ENCODE measurements around the gene KHK.

GRCh38 chr2:27149570-27150405 is 63.2 kb downstream of the KHK start:
- TF ChIP-seq GATA2 (IDR thresholded peaks at IDR 0.05; ENCODE audit: low read depth, low read length): no peak
- TF ChIP-seq GATA3 (IDR thresholded peaks at IDR 0.05; ENCODE audit: low read depth, low read length): no peak
